HG02678 (cell line): Measurements from ENCODE around the gene PLCB3.
"Not testable (repeated sequence)": the region's sequence is repeated elsewhere in the genome, so short reads cannot be mapped to it uniquely, and the experiment has no call there.

Experiments
- ATAC-seq: cut with Tn5 transposase; IDR thresholded peaks from one replicate; pipeline ENCODE4 v1.9.1; 2021; ENCODE audit warnings: mild to moderate bottlenecking, moderate library complexity; ENCODE audit not compliant: unreplicated experiment

The PLCB3 gene

DNA sequence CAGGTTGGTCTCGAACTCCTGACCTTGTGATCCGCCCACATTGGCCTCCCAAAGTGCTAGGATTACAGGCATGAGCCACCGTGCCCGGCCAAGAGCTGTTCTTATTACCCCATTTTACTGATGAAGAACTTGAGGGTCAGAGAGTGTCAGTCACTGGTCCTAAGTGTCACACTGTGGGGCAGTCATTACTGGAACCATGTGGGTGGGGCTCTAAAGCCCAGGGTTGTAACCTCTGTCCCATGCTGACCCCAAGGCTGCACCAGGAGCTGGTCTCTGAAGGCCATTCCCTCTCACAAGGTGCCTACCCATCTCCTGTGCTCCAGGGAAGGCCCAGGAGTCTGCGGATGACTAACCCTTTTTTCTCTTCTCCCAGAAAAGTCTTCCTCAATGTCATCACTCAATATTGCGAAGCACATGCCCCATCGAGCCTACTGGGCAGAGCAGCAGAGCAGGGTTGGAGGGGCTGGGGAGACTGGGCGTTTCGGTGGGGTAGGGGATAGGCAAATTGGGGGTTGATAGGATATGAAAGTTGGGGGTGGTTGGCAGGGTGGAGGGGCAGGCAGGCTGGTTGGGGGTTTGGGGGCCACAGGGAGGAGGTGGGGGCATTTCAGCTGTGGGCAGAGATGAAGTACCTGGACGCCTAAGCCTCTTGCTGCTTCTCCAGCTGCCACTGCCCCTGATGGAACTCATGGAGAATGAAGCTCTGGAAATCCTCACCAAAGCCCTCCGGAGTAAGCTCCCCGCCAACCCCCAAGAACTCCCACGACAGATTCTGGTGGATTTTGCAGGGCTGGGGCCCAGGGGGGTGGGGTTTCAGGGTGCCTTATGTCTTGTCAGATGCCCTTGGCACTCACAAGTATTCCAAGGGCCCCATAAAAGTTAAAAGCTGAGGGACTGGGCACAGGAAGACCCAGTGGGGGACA is 52.0 kb downstream of the PLCB3 start:
- no peak for ATAC-seq

- ATAC-seq, result no peak
These were observed 52.6 kb downstream of the PLCB3 start for GRCh38 chr11:64304032-64304315.

DNA sequence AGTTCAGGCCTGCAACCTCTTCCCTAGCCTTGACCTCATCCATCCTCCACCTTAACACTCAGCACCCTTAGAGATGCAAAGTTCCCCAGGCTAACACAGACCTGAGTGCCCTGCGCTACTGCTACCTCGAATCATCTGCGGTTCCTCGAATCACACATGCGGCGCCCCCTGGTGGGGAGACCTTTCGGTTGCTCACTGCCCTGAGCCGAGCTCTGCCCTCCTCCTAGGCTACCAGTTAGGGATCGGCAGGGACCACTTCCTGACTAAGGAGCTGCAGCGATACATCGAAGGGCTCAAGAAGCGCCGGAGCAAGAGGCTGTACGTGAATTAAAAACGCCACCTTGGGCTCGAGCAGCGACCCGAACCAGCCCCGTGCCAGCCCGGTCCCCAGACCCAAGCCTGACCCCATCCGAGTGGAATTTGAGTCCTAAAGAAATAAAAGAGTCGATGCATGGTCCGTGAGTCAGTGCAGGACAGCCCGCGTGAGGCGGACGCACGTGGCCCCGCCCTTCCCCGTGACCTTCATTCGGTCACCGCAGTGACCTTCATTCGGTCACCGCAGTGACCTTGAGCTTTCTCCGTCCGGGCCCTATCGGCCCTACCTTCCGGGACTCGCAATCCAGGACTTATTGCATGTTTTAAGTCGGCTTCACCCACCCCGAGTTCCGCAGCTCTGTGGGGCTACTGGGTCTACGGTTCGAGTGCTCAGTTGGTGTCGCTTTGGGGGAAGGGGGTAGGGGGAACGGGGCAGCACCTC is 53.2 kb downstream of the PLCB3 start:
- peak; percentile 33 for ATAC-seq

DNA sequence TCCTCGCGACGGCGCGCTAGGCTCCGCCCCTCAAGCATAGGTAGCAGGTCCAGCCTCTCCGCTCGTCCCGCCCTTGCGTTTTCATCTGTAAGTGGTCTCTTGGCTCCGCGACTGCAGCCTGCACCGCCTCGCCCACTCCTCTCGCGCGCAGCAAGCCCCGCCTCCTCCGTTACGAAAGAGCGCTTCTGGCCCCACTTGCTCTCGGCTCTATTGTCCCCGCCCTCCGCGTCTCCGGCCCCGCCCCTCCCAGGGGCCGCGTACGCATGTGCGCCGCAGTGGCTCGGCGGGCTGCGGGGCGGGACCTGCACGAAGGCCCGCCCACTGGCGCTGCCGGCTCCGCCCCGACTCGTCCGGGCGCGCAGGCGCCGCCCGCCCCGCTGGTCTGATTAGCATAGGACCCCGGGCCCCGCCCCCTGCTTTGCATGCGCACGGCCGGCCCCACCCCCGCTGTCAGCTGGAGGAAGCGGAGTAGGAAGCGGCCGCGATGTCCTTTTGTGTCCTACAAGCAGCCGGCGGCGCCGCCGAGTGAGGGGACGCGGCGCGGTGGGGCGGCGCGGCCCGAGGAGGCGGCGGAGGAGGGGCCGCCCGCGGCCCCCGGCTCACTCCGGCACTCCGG is 53.9 kb downstream of the PLCB3 start, which contains the start of gene ESRRA:
TSS of gene ESRRA (plus strand) at position 450 of the 616 bp plus-strand sequence. CDS start 1,656 bp downstream, outside the sequence.
- peak; percentile 70 for ATAC-seq

DNA sequence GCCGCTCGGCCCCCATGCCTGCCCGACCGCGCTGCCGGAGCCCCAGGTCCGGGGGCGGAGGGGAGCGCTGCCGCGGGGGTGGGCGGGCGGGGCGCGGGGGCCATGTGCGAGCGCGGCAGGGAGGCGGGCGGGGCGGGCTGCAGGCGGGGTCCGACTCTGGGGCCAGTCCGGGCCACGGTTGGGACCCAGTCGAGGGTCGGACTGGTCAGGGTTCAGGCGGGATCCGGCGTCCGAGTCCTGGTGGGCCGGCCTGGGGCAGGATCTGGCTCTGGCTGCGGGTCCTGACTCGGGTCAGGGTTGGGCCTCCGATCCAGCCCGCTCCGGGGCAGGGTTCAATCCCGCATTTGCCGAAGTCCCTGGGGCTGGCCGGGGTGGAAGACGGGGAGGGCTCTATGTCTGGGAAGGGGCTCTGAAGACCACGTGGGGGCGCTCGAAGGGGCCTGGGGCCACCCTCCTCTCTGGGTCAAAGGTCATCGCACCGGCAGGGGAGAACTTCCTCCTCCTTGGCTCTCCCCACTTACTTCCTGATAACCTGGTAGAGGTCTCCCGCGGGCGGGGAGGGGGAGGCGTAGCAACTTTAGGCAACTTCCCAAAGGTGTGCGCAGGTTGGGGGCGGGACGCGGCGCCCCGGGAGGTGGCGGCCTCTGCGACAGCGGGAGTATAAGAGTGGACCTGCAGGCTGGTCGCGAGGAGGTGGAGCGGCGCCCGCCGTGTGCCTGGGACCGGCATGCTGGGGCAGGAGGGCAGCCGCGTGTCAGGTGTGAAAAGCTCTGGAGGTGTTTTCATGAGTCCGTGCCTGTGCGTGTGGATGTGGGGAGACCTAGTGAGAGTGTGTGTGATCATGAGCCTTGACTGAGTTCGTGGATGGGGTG is 54.6 kb downstream of the PLCB3 start:
- peak; percentile 28 for ATAC-seq

- ATAC-seq, result no peak
These were observed 55.2 kb downstream of the PLCB3 start for GRCh38 chr11:64306563-64306875.

DNA sequence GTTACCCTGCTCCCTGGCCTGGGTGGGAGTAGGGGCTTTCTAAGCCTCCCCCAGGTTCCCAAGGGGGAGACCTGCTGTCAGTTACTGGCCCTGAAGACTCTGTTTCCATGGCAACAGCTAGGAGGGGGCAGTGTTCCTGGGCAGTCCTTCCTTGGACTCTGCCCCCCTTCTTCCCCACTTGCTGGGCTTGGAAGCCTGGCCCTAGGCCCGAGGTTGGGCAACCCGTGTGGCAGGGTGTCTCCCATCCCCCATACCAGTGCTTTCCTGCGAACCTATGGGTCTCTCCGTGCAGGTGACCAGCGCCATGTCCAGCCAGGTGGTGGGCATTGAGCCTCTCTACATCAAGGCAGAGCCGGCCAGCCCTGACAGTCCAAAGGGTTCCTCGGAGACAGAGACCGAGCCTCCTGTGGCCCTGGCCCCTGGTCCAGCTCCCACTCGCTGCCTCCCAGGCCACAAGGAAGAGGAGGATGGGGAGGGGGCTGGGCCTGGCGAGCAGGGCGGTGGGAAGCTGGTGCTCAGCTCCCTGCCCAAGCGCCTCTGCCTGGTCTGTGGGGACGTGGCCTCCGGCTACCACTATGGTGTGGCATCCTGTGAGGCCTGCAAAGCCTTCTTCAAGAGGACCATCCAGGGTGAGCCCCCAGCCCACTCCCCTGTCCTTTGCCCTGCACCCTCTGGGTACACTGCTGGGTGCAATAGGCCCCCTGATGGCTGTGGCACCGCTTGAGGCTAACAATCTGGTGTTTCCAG is 55.7 kb downstream of the PLCB3 start:
- ATAC-seq, result no peak

DNA sequence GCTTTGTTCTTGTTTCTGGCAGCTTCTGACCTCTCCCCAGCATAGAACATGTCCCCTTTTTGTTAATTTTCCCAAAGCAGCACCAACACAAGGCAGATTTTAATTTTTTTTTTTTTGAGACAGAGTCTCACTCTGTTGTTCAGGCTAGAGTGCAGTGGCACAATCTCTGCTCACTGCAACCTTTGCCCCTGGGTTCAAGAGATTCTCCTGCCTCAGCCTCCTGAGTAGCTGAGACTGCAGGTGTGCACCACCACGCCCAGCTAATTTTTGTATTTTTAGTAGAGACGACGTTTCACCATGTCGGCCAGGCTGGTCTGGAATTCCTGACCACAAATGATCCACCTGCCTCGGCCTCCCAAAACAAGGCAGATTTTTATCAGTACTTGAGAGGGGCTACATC is 56.5 kb downstream of the PLCB3 start:
- ATAC-seq, result not testable (repeated sequence)

DNA sequence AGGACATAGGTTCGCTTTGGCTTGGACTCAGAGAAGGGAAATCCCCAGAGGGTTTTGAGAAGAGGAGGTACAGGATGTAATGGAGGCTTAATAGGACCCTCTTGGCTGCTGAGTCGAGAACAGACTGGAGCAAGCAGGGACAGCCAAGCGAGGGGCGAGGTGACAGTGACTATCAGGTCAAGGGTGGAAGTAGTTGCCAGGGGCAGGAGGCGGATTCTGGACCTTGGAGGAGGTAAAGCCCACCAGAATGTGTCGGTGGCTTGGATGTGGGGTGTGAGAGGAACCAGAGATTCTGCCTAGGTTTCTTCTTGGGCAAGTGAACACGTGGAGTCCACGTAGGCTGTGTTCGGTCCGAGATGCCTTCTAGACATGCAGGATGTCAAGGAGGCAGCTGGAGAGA is 61.6 kb downstream of the PLCB3 start:
- ATAC-seq, result no peak

GRCh38 chr11:64313491-64314145 is 62.3 kb downstream of the PLCB3 start:
- ATAC-seq, result no peak

DNA sequence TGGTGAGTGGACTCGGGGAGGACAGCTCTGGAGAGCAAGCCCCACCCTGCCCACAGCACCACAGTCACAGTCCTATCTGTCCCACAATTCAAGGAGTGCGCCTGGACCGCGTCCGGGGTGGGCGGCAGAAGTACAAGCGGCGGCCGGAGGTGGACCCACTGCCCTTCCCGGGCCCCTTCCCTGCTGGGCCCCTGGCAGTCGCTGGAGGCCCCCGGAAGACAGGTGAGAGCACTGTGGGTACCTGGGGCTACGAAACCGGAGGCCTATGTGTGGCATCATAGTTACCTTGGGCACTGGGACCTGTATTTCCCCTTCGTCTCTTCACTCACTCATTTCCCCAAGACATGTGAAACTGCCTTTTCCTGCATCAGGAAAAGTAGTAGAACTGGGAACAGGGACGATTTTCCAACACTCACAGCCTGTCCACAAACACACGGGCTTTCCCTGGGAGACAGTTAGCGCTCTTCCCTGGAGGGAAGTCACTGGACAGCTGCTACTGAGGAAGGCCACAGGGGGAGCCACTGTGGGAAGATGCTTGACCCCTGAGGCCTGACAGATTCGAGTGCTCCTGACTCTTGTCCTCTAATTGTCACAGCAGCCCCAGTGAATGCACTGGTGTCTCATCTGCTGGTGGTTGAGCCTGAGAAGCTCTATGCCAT is 62.9 kb downstream of the PLCB3 start:
- no peak for ATAC-seq

GRCh38 chr11:64314805-64315561 is 63.7 kb downstream of the PLCB3 start:
- ATAC-seq, result no peak

GRCh38 chr11:64315667-64316526 is 64.6 kb downstream of the PLCB3 start:
- ATAC-seq, result not testable (repeated sequence)

DNA sequence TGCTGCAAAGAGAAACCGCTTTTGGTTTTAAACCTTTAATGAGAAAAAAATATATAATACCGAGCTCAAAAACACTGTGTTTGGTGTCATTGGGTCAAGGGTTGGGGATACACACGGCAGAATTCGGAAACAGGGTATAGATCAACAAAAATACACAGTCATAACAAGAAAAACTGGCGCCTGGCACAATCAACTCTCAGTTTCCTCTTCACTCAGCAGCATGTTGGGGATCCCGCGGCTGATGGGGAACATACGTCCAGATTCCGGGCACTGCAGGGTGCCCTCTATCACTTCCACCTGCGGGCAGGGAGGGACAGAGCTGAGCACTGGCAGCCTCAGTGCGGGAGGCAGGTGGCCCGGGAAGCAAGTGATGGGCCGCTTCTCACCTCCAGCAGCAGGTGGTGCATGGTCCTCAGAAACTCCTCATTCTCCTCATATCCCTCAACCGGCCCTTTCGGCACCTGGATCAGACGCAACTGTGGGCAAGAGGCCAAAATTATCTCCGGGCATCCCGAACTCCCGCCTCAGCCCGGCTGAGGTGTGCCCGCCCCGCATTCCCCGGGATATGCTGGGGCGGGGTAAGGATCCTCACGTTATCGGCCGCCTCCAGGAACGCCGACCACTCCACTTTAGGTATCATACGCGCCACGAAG is 65.5 kb downstream of the PLCB3 start:
- no peak for ATAC-seq

DNA sequence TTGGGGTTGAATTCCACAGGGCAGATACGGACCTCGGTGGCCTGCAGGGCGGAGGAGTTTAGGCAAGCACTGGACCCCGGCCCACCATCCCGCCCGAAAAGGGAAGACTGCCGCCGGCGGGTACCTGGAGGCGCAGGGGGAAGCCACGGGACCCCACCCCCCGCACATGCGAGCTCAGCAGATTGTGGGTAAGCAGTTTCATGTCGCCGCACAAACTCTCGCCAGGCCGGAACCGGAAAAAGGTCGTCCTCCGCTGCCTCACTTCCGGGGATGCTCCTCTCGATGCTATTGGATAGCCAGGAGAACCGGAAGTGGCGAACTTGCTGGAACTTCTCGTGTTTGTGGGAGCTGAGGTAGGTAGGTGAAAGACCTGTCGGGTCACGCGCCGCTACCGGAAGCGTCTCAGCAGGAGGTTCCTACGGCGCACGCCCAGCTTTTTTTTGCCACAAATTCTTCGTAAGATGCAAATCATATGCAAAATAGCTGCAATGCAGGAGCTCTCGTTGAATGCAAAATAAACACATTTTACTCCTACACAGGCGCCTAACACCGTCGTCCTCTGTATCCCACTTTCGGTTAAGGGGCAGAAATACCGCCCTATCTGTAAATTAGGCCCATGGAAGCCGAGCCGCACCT is 66.1 kb downstream of the PLCB3 start, which contains the start of gene TRMT112:
TSS of gene TRMT112 (minus strand) at position 235 of the 636 bp plus-strand sequence. CDS start at position 202, 33 bp downstream.
- ATAC-seq, result peak; percentile 62
